HL-60 (cell line): ENCODE results near the gene CD44.

Experiments used
- CTCF ChIP-seq: IDR thresholded peaks from one replicate; pipeline ENCODE4 v1.5.1; 2011; ENCODE audit warnings: low read length, control low read depth, inconsistent platforms; ENCODE audit not compliant: insufficient read depth
- POLR2AphosphoS5 ChIP-seq: IDR thresholded peaks from 2 replicates; pipeline ENCODE4 v1.6.1; 2012; ENCODE audit warnings: low read depth

- TF ChIP-seq CTCF, result no peak
- TF ChIP-seq POLR2AphosphoS5, result no peak
These were observed 12.3 kb downstream of the CD44 start for GRCh38 chr11:35151241-35151640.
